Measurements from ENCODE around the gene GLS. TPM values are rescaled to one million over a fixed set of nuclear protein-coding genes. Genes with fewer than 3 reads are reported as not detected.

Gene GLS
- total RNA-seq, 6 experiments from 2014 or later, result 191 to 431 (median 201) TPM

- TF ChIP-seq CTCF (IDR thresholded peaks at IDR 0.05), result no peak
- peak overlapping the region; percentile 14; the same call in 1 of the 2 replicates for H3K27ac Mint-ChIP-seq
These were observed 63.1 kb downstream of the GLS start for GRCh38 chr2:190943706-190944105.

GRCh38 chr2:190947141-190947540 is 66.5 kb downstream of the GLS start:
- Mint-ChIP-seq H3K4me3 (no peak overlapping the region; the same call in 1 of the 2 replicates), H3K27me3 (ENCODE audit: insufficient read depth) (peaks cover 14% of the 10 kb centered on the region), H3K9me3 (no peaks in the 10 kb centered on the region; the same call in 1 of the 2 replicates), H3K36me3 (ENCODE audit: low read depth) (no peaks in the 10 kb centered on the region), H3K27ac (peak overlapping the region; percentile 77), H3K4me1 (ENCODE audit: low read depth) (no peaks in the 10 kb centered on the region)
- TF ChIP-seq CTCF (IDR thresholded peaks at IDR 0.05), result no peak
- peak; percentile 62 for DNase-seq

More at GRCh38 chr2:190943706-190944105, 63.1 kb downstream of the GLS start:
- Mint-ChIP-seq H3K36me3 (ENCODE audit: low read depth) (no peaks in the 10 kb centered on the region), H3K27me3 (ENCODE audit: insufficient read depth) (peaks cover 8% of the 10 kb centered on the region), H3K4me1 (ENCODE audit: low read depth) (peaks cover 7% of the 10 kb centered on the region), H3K4me3 (no peak overlapping the region; the same call in 1 of the 2 replicates), H3K9me3 (no peaks in the 10 kb centered on the region; the same call in 1 of the 2 replicates)
- DNase-seq, result no peak

GRCh38 chr2:190947711-190948251 is 67.2 kb downstream of the GLS start:
- 0 out of 2 replicates have a peak, but pooled peaks have one; percentile 8 for TF ChIP-seq CTCF (IDR thresholded peaks at IDR 0.05)
- H3K4me1 Mint-ChIP-seq (ENCODE audit: low read depth), result no peaks in the 10 kb centered on the region
- no peak overlapping the region; the same call in 1 of the 2 replicates for H3K4me3 Mint-ChIP-seq
- H3K27me3 Mint-ChIP-seq (ENCODE audit: insufficient read depth), result peaks cover 14% of the 10 kb centered on the region
- H3K36me3 Mint-ChIP-seq (ENCODE audit: low read depth), result no peaks in the 10 kb centered on the region
- DNase-seq, result peak; percentile 57
- peak overlapping the region; percentile 77 for H3K27ac Mint-ChIP-seq
- H3K9me3 Mint-ChIP-seq, result no peaks in the 10 kb centered on the region; the same call in 1 of the 2 replicates

GRCh38 chr2:190948671-190949070 is 68.0 kb downstream of the GLS start:
- no peak overlapping the region for H3K27ac Mint-ChIP-seq
- H3K9me3 Mint-ChIP-seq, result no peaks in the 10 kb centered on the region; the same call in 1 of the 2 replicates
- TF ChIP-seq CTCF (IDR thresholded peaks at IDR 0.05), result no peak
- H3K4me3 Mint-ChIP-seq, result no peak overlapping the region
- DNase-seq, result peak; percentile 52
- H3K36me3 Mint-ChIP-seq (ENCODE audit: low read depth), result no peaks in the 10 kb centered on the region
- H3K4me1 Mint-ChIP-seq (ENCODE audit: low read depth), result no peaks in the 10 kb centered on the region
- peaks cover 15% of the 10 kb centered on the region for H3K27me3 Mint-ChIP-seq (ENCODE audit: insufficient read depth)

- peaks cover under 1% of the 10 kb centered on the region; the same call in 1 of the 2 replicates for H3K9me3 Mint-ChIP-seq
- H3K36me3 Mint-ChIP-seq (ENCODE audit: low read depth), result peaks cover under 1% of the 10 kb centered on the region
- no peak overlapping the region for H3K27ac Mint-ChIP-seq
- no peak for TF ChIP-seq CTCF (IDR thresholded peaks at IDR 0.05)
- H3K4me1 Mint-ChIP-seq (ENCODE audit: low read depth), result no peaks in the 10 kb centered on the region
- DNase-seq, result no peak
- H3K27me3 Mint-ChIP-seq (ENCODE audit: insufficient read depth), result peaks cover 19% of the 10 kb centered on the region
- H3K4me3 Mint-ChIP-seq, result no peak overlapping the region
These were observed 70.0 kb downstream of the GLS start for GRCh38 chr2:190950566-190950991.
